ENCODE data around the gene PRMT7. TPM values are rescaled to one million over a fixed set of nuclear protein-coding genes. Genes with fewer than 3 reads are reported as not detected.

The PRMT7 gene
- total RNA-seq, 6 donors from 2014 or later = 26.9 to 166 (median 38.8) TPM

GRCh38 chr16:68357923-68358322 is 47.1 kb downstream of the PRMT7 start:
- WGBS, 2 donors = 100% methylated on average over 2 to 11 of the region's 11 CpGs
- DNase-seq = no peak

GRCh38 chr16:68358951-68359350 is 48.1 kb downstream of the PRMT7 start:
- ATAC-seq (ENCODE audit: low FRiP score in 2 of 2) = no peak
- peaks cover 3 to 35% (median 23%) of the 10 kb centered on the region in 4 donors for H3K4me1 ChIP-seq
- H3K4me3 ChIP-seq = no peak overlapping the region
- no peak for DNase-seq
- no peak overlapping the region for H3K27ac ChIP-seq
- peaks cover 0 to 62% (median 42%) of the 10 kb centered on the region in 4 donors for H3K36me3 ChIP-seq
- whole genome bisulfite sequencing, 2 donors = 85% methylated on average over 3 of the region's 13 CpGs; no CpG with 5 or more reads in 1 of the 2 donors
- TF ChIP-seq POLR2AphosphoS5 (IDR thresholded peaks at IDR 0.05) = no peak
- no peak for TF ChIP-seq EP300 (IDR thresholded peaks at IDR 0.05)
- no peak for TF ChIP-seq POLR2A (IDR thresholded peaks at IDR 0.05)
- TF ChIP-seq CTCF (IDR thresholded peaks at IDR 0.05) = no peak
- H3K9me3 ChIP-seq = no peaks in the 10 kb centered on the region
- no peaks in the 10 kb centered on the region for H3K27me3 ChIP-seq

More at GRCh38 chr16:68357923-68358322, 47.1 kb downstream of the PRMT7 start:
- TF ChIP-seq CTCF (IDR thresholded peaks at IDR 0.05) = no peak
- ATAC-seq (ENCODE audit: low FRiP score in 2 of 2) = no peak
- Histone ChIP-seq H3K9me3 (no peaks in the 10 kb centered on the region), H3K36me3 (peaks cover 2 to 72% (median 53%) of the 10 kb centered on the region in 4 donors), H3K27me3 (no peaks in the 10 kb centered on the region), H3K4me3 (no peak overlapping the region), H3K4me1 (peaks cover 3 to 24% (median 12%) of the 10 kb centered on the region in 4 donors), H3K27ac (no peak overlapping the region)

GRCh38 chr16:68359398-68360191 is 48.8 kb downstream of the PRMT7 start:
- peaks cover 3 to 41% (median 27%) of the 10 kb centered on the region in 4 donors for H3K4me1 ChIP-seq
- H3K27me3 ChIP-seq = no peaks in the 10 kb centered on the region
- DNase-seq (no peak), ATAC-seq (ENCODE audit: low FRiP score in 2 of 2) (no peak)
- no peaks in the 10 kb centered on the region for H3K9me3 ChIP-seq
- no peak overlapping the region for H3K4me3 ChIP-seq
- peaks cover 0 to 56% (median 36%) of the 10 kb centered on the region in 4 donors for H3K36me3 ChIP-seq
- 92 to 97% methylated on average over 14 to 18 of the region's 23 CpGs for WGBS, 2 donors
- H3K27ac ChIP-seq = no peak overlapping the region
- TF ChIP-seq CTCF (IDR thresholded peaks at IDR 0.05) = no peak
- no peak for TF ChIP-seq POLR2AphosphoS5 (IDR thresholded peaks at IDR 0.05)
- no peak for TF ChIP-seq EP300 (IDR thresholded peaks at IDR 0.05)
- no peak for TF ChIP-seq POLR2A (IDR thresholded peaks at IDR 0.05)

- no peak for ATAC-seq (ENCODE audit: low FRiP score in 2 of 2)
- no peaks in the 10 kb centered on the region for H3K9me3 ChIP-seq
- H3K4me1 ChIP-seq = peaks cover 3 to 41% (median 27%) of the 10 kb centered on the region in 4 donors
- no peak for TF ChIP-seq CTCF (IDR thresholded peaks at IDR 0.05)
- TF ChIP-seq POLR2AphosphoS5 (IDR thresholded peaks at IDR 0.05) = no peak
- no peak for TF ChIP-seq EP300 (IDR thresholded peaks at IDR 0.05)
- no peak for TF ChIP-seq POLR2A (IDR thresholded peaks at IDR 0.05)
- H3K27ac ChIP-seq = no peak overlapping the region
- H3K4me3 ChIP-seq = no peak overlapping the region
- peaks cover 0 to 46% (median 26%) of the 10 kb centered on the region in 4 donors for H3K36me3 ChIP-seq
- WGBS, 2 donors = 91 to 92% methylated on average over 18 of the region's 18 CpGs
- DNase-seq = no peak
- no peaks in the 10 kb centered on the region for H3K27me3 ChIP-seq
Measured at GRCh38 chr16:68360547-68360946, 49.7 kb downstream of the PRMT7 start.

Measured in upper lobe of left lung (tissue), 6 donors.